ENCODE results near the gene SPINK4. TPM values are rescaled to one million over a fixed set of nuclear protein-coding genes. Genes with fewer than 3 reads are reported as not detected.

Gene SPINK4
- total RNA-seq, 1 experiment from 2014 or later = not detected

DNA sequence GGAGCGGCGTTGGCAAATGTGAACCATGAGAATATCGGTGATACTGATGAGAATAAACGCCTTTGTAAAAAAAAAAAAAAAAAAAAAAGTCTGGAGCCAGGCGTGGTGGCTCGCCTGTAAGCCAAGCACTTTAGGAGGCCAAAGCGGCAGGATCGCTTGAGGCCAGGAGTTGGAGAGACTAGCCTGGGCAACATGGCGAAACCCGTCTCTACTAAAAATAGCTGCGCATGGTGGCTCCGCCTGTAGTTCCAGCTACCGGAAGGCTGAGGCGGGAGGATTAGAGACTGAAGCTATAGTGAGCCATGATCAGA lies 49.9 kb downstream of the SPINK4 start:
- TF ChIP-seq SP1 (IDR thresholded peaks at IDR 0.05; ENCODE audit: low read depth) = no peak
- no peak for TF ChIP-seq RAD21 (IDR thresholded peaks at IDR 0.05; ENCODE audit: low read depth)
- TF ChIP-seq TCF7L2 (IDR thresholded peaks at IDR 0.05; ENCODE audit: borderline replicate concordance, extremely low read depth, insufficient read depth, insufficient read length) = no peak
- TF ChIP-seq CEBPB (IDR thresholded peaks at IDR 0.05; ENCODE audit: low read depth) = no peak
- TF ChIP-seq ZFX (IDR thresholded peaks at IDR 0.05) = no peak
- TF ChIP-seq ZNF274 (IDR thresholded peaks at IDR 0.05; ENCODE audit: low read depth, low read length) = no peak
- intact Hi-C loops (cut with micrococcal nuclease) = loop anchor here (1.0 to 5.0 kb wide), 2 partner anchors 26 to 432 kb away; partner anchors contain the start of gene BAG1
- H3K27ac ChIP-seq (ENCODE audit: low read depth, low read length) = peak overlapping the region; percentile 83
- DNase-seq (ENCODE audit: low read depth, low spot score) (no peak), ATAC-seq (peak; percentile 46)
- RAD21 ChIA-PET (ENCODE audit: low non-redundant PET in 1 of 2, low total read pairs in 2 of 2, uncharacterized antibody in 2 of 2, unreplicated experiment in 2 of 2) = no interaction called here
- H3K4me3 ChIP-seq (replicated peaks in 1 of 2; ENCODE audit: low read depth in 1 of 2, low read length in 2 of 2) = peak overlapping the region; percentile 80 to 85
- no peaks in the 10 kb centered on the region for H3K9me2 ChIP-seq (ENCODE audit: insufficient read depth)
- TSS peak; percentile 99 for BruUV-seq (replicated peaks)
- H3K27me3 ChIP-seq (ENCODE audit: insufficient read depth, low read length) = no peaks in the 10 kb centered on the region
- H3K79me2 ChIP-seq (ENCODE audit: insufficient read depth, low read length) = peaks cover 46% of the 10 kb centered on the region
- no peak overlapping the region for H2AFZ ChIP-seq (ENCODE audit: low read depth, low read length, poor library complexity, severe bottlenecking)
- peak overlapping the region; percentile 83 for H3K4me2 ChIP-seq (ENCODE audit: low read length)
- H3K9me3 ChIP-seq (ENCODE audit: control insufficient read depth in 1 of 2, insufficient read depth in 1 of 2, low read depth in 1 of 2, low read length in 2 of 2) = no peaks in the 10 kb centered on the region
- peaks cover 11 to 24% of the 10 kb centered on the region in 2 experiments; a peak in 2 of 4 replicates for H3K36me3 ChIP-seq (ENCODE audit: control insufficient read depth in 1 of 2, insufficient read depth in 2 of 2, low read length in 2 of 2)
- H4K20me1 ChIP-seq (ENCODE audit: insufficient read depth) = no peaks in the 10 kb centered on the region
- H3K9ac ChIP-seq (ENCODE audit: low read length) = peak overlapping the region; percentile 91
- peaks cover 5 to 22% of the 10 kb centered on the region in 2 experiments; a peak in 2 of 4 replicates for H3K4me1 ChIP-seq (ENCODE audit: control insufficient read depth in 1 of 2, insufficient read depth in 2 of 2, low read length in 2 of 2)
- CTCF ChIA-PET = interaction anchor here (0.8 to 1.4 kb wide), 5 partner anchors 125 to 334 kb away, joined by 3 to 7 read pairs (median 3); partner anchors contain the start of gene NOL6
- POLR2A ChIA-PET = interaction anchor here (0.6 to 1.2 kb wide), 11 partner anchors 11 to 446 kb away, joined by 3 to 9 read pairs (median 4); partner anchors contain the start of genes DNAJA1 and NOL6

DNA sequence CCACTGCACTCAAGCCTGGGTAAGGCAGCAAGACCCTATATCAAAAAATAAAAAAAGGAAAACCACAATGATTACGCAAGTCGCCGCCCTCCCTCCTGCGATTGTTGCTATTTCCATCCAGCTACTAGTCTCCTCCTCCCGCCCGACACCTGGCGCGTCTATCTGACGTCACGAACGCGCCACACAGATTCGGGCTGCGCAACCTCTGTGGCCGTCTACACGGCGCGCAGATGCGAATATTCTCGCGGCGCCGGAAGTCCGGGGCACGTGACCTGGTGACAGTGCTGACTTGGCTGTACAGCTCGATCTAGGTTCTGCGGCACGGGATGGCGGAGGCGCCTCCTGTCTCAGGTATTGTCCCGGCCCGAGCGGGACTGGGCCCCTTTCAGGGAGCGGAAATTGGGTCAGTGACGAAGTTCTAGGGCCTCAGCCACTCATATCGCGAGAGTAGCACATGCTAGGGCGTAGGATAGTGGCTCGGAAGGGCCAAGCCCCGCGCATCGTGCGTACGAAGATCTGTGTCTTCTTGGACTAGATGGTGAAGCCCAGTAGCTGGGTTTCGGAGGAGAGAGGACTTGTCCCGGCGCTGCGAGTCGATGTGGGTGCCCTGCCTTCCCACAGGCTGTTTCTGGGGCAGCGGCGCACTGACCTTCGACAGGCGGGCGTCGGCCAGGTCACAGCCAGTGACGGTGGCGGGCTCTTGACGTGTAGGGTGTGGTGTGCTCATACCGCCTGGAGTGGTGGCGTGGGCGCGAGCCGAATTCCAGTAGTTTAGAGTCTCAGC lies 50.5 kb downstream of the SPINK4 start, which contains the start of gene NFX1:
TSS of gene NFX1 (plus strand) at position 270 of the 784 bp plus-strand sequence. CDS start at position 327, 57 bp downstream.
- intact Hi-C loops (cut with micrococcal nuclease) = loop anchor here (1.0 kb wide), 2 partner anchors 26 to 61 kb away; partner anchors contain the start of gene BAG1
- peak within 1 kb of the TSS; percentile 83 for H3K4me2 ChIP-seq (ENCODE audit: low read length)
- H2AFZ ChIP-seq (ENCODE audit: low read depth, low read length, poor library complexity, severe bottlenecking) = no peak within 1 kb of the TSS
- no peaks in the 10 kb centered on the region for H4K20me1 ChIP-seq (ENCODE audit: insufficient read depth)
- DNase-seq (ENCODE audit: low read depth, low spot score) (peak; percentile 95), ATAC-seq (peak; percentile 94)
- BruUV-seq (replicated peaks) = TSS peak; percentile 46
- CTCF ChIA-PET = interaction anchor here (0.8 to 1.4 kb wide), 5 partner anchors 125 to 333 kb away, joined by 3 to 7 read pairs (median 3); partner anchors contain the start of gene NOL6
- peaks cover 16 to 27% of the 10 kb centered on the region in 2 experiments; a peak in 2 of 4 replicates for H3K36me3 ChIP-seq (ENCODE audit: control insufficient read depth in 1 of 2, insufficient read depth in 2 of 2, low read length in 2 of 2)
- no peaks in the 10 kb centered on the region for H3K27me3 ChIP-seq (ENCODE audit: insufficient read depth, low read length)
- H3K9me2 ChIP-seq (ENCODE audit: insufficient read depth) = no peaks in the 10 kb centered on the region
- peak within 1 kb of the TSS; percentile 80 to 85 for H3K4me3 ChIP-seq (replicated peaks in 1 of 2; ENCODE audit: low read depth in 1 of 2, low read length in 2 of 2)
- POLR2A ChIA-PET = interaction anchor here (0.7 to 1.2 kb wide), 10 partner anchors 11 to 446 kb away, joined by 3 to 9 read pairs (median 4); partner anchors contain the start of genes DNAJA1 and NOL6
- H3K9ac ChIP-seq (ENCODE audit: low read length) = peak within 1 kb of the TSS; percentile 91
- H3K4me1 ChIP-seq (ENCODE audit: control insufficient read depth in 1 of 2, insufficient read depth in 2 of 2, low read length in 2 of 2) = peaks cover 5 to 22% of the 10 kb centered on the region in 2 experiments; a peak in 2 of 4 replicates
- no peaks in the 10 kb centered on the region for H3K9me3 ChIP-seq (ENCODE audit: control insufficient read depth in 1 of 2, insufficient read depth in 1 of 2, low read depth in 1 of 2, low read length in 2 of 2)
- H3K79me2 ChIP-seq (ENCODE audit: insufficient read depth, low read length) = peaks cover 51% of the 10 kb centered on the region
- RAD21 ChIA-PET (ENCODE audit: low non-redundant PET in 1 of 2, low total read pairs in 2 of 2, uncharacterized antibody in 2 of 2, unreplicated experiment in 2 of 2) = no interaction called here
- peak within 1 kb of the TSS; percentile 83 for H3K27ac ChIP-seq (ENCODE audit: low read depth, low read length)
- TF ChIP-seq, protein P1, sequence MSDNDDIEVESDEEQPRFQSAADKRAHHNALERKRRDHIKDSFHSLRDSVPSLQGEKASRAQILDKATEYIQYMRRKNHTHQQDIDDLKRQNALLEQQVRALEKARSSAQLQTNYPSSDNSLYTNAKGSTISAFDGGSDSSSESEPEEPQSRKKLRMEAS (IDR thresholded peaks at IDR 0.05) = peak; percentile 97
- TF ChIP-seq, protein P2, sequence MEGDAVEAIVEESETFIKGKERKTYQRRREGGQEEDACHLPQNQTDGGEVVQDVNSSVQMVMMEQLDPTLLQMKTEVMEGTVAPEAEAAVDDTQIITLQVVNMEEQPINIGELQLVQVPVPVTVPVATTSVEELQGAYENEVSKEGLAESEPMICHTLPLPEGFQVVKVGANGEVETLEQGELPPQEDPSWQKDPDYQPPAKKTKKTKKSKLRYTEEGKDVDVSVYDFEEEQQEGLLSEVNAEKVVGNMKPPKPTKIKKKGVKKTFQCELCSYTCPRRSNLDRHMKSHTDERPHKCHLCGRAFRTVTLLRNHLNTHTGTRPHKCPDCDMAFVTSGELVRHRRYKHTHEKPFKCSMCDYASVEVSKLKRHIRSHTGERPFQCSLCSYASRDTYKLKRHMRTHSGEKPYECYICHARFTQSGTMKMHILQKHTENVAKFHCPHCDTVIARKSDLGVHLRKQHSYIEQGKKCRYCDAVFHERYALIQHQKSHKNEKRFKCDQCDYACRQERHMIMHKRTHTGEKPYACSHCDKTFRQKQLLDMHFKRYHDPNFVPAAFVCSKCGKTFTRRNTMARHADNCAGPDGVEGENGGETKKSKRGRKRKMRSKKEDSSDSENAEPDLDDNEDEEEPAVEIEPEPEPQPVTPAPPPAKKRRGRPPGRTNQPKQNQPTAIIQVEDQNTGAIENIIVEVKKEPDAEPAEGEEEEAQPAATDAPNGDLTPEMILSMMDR (IDR thresholded peaks at IDR 0.05 in 2 of 3, conservative IDR thresholded peaks at IDR 0.05 in 1 of 3; ENCODE audit: borderline replicate concordance in 1 of 3, insufficient read depth in 1 of 3, low read depth in 2 of 3, low read length in 2 of 3) = no peak
- TF ChIP-seq SRF (IDR thresholded peaks at IDR 0.05; ENCODE audit: low read depth) (peak; percentile 98), JUND (IDR thresholded peaks at IDR 0.05) (0 out of 2 replicates have a peak, but pooled peaks have one; percentile 15), ZNF274 (IDR thresholded peaks at IDR 0.05; ENCODE audit: low read depth, low read length) (no peak), FOSL1 (IDR thresholded peaks at IDR 0.05; ENCODE audit: low read depth) (no peak), EZH2 (IDR thresholded peaks at IDR 0.05) (no peak), EZH2phosphoT487 (IDR thresholded peaks at IDR 0.05; ENCODE audit: borderline replicate concordance) (no peak), CEBPB (IDR thresholded peaks at IDR 0.05; ENCODE audit: low read depth) (peak; percentile 99), POLR2AphosphoS5 (IDR thresholded peaks at IDR 0.05; ENCODE audit: low read depth, low read length) (peak; percentile 92)
- TF ChIP-seq, protein P3, sequence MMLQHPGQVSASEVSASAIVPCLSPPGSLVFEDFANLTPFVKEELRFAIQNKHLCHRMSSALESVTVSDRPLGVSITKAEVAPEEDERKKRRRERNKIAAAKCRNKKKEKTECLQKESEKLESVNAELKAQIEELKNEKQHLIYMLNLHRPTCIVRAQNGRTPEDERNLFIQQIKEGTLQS (IDR thresholded peaks at IDR 0.05) = no peak

Data from HCT116 (cell line).